ENCODE results near the gene COL3A1.

The COL3A1 gene

GRCh38 chr2:189016311-189016861, 42.2 kb downstream of the COL3A1 start:
- H3K27ac ChIP-seq, result no peak overlapping the region
- CTCF ChIA-PET, result interaction anchor here (0.6 kb wide), 1 partner anchor 396 kb away, joined by 3 read pairs; no protein-coding TSS in a partner anchor
- no peak for DNase-seq (ENCODE audit: low spot score)
- no peak for TF ChIP-seq CTCF (conservative IDR thresholded peaks at IDR 0.05; ENCODE audit: low read depth)
- POLR2A ChIA-PET (ENCODE audit: low non-redundant PET), result no interaction called here

GRCh38 chr2:189018631-189019030, 44.5 kb downstream of the COL3A1 start:
- ChIA-PET POLR2A (ENCODE audit: low non-redundant PET) (no interaction called here), CTCF (no interaction called here)
- no peak for TF ChIP-seq CTCF (conservative IDR thresholded peaks at IDR 0.05; ENCODE audit: low read depth)
- no peak for DNase-seq (ENCODE audit: low spot score)
- H3K27ac ChIP-seq, result no peak overlapping the region

GRCh38 chr2:189020179-189020578, 46.0 kb downstream of the COL3A1 start:
- no peak overlapping the region for H3K27ac ChIP-seq
- ChIA-PET POLR2A (ENCODE audit: low non-redundant PET) (no interaction called here), CTCF (no interaction called here)
- no peak for TF ChIP-seq CTCF (conservative IDR thresholded peaks at IDR 0.05; ENCODE audit: low read depth)
- no peak for DNase-seq (ENCODE audit: low spot score)

- DNase-seq (ENCODE audit: low spot score), result no peak
- ChIA-PET CTCF (interaction anchor here (0.7 kb wide), 1 partner anchor 432 kb away, joined by 3 read pairs; no protein-coding TSS in a partner anchor), POLR2A (ENCODE audit: low non-redundant PET) (no interaction called here)
- no peak overlapping the region for H3K27ac ChIP-seq
- no peak for TF ChIP-seq CTCF (conservative IDR thresholded peaks at IDR 0.05; ENCODE audit: low read depth)
Measured at GRCh38 chr2:189022053-189022481, 47.9 kb downstream of the COL3A1 start.

- no peak for TF ChIP-seq CTCF (conservative IDR thresholded peaks at IDR 0.05; ENCODE audit: low read depth)
- DNase-seq (ENCODE audit: low spot score), result no peak
- ChIA-PET CTCF (no interaction called here), POLR2A (ENCODE audit: low non-redundant PET) (no interaction called here)
- no peak overlapping the region for H3K27ac ChIP-seq
Measured at GRCh38 chr2:189022492-189022891, 48.3 kb downstream of the COL3A1 start.

GRCh38 chr2:189024901-189025618, 50.9 kb downstream of the COL3A1 start:
- POLR2A ChIA-PET (ENCODE audit: low non-redundant PET), result no interaction called here
- DNase-seq (ENCODE audit: low spot score), result no peak
- no peak overlapping the region for H3K27ac ChIP-seq
- peak; percentile 29; the same call in 1 of the 2 replicates for TF ChIP-seq CTCF (conservative IDR thresholded peaks at IDR 0.05; ENCODE audit: low read depth)
- CTCF ChIA-PET, result no interaction called here

Measured in RWPE1 (cell line).